HFFc6 (cell line): ENCODE measurements around the gene MPL. TPM values are rescaled to one million over a fixed set of nuclear protein-coding genes. Genes with fewer than 3 reads are reported as not detected.

Source experiments
- DNase-seq: peaks from one replicate; pipeline ENCODE4 v3.0.0-alpha.2; 2018
- H3K27ac Mint-ChIP-seq: 2 replicates; pipeline ENCODE4 v1.8.0; 2020; ENCODE audit warnings: mild to moderate bottlenecking, mixed read lengths
- H3K27me3 Mint-ChIP-seq: 2 replicates; pipeline ENCODE4 v1.8.0; 2021; ENCODE audit warnings: mild to moderate bottlenecking, moderate library complexity, mixed read lengths; ENCODE audit not compliant: insufficient read depth
- H3K36me3 Mint-ChIP-seq: 2 replicates; pipeline ENCODE4 v1.8.0; 2021; ENCODE audit warnings: low read depth, mixed read lengths
- H3K4me1 Mint-ChIP-seq: 2 replicates; pipeline ENCODE4 v1.8.0; 2020; ENCODE audit warnings: low read depth, mixed read lengths
- H3K4me3 Mint-ChIP-seq: 2 replicates; pipeline ENCODE4 v1.8.0; 2020; ENCODE audit warnings: mild to moderate bottlenecking, moderate library complexity, mixed read lengths
- H3K9me3 Mint-ChIP-seq: 2 replicates; pipeline ENCODE4 v1.8.0; 2020; ENCODE audit warnings: mild to moderate bottlenecking, mixed read lengths
- total RNA-seq, 6 experiments: library from RNA; stranded (reverse); fragmentation: NEBNext Ultra II Directional; extraction: Animal tissue kit (Norgen Biotek cat#: 25700); gene quantifications; 2 replicates in 1 of 6; 3 replicates in 5 of 6; pipeline ENCODE4 v1.2.3, GENCODE V29; 2021
- TF ChIP-seq, protein P1 (sequence below): fragments of 200-600 bp; sonication (generic); IDR thresholded peaks from 2 replicates; pipeline ENCODE4 v1.5.0; 2021; ENCODE audit warnings: antibody characterized with exemption, mild to moderate bottlenecking

The MPL gene
- total RNA-seq, 6 experiments from 2014 or later: not detected

DNA sequence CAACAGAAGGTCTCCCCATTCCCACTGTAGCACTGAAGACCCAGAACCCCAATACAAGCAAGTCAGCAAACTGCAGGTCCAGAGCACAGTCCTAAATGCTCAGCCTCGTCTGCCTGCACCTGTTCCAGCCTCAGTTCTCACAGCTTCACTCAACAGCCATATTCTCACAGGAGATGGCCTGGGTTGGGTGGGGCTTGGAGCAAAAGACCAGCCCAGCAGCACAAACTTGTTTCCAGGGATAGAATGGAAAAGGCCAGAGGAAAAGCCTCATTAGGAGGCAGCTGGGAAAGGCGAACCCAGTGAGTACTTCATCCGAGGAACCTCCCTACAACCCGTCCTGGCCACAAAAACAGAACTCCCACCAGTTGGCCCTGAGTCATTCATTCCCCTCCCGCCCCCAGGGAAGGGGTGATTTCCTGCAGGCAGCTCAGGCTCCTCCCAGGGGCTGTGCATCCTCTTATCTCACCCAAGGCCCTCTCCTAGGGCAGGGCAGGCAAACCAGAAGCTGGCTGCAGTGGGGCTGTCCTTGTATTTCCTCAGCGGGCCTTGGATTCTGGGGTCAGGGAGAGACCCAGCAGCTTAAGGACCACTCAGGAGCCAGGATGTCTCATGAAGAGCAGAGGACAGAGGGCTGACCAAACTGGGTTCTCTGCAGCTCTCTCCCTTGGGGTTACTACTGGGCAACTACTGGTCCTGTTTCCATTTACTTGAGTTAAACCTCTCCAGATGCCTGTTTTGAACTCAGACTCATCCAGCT lies 7.4 kb upstream of the MPL start:
- peak; percentile 30 for DNase-seq
- peaks cover 1% of the 10 kb centered on the region for H3K27me3 Mint-ChIP-seq
- peaks cover 12% of the 10 kb centered on the region; the same call in 1 of the 2 replicates for H3K36me3 Mint-ChIP-seq
- no peak overlapping the region for H3K4me3 Mint-ChIP-seq
- H3K9me3 Mint-ChIP-seq: peaks cover 15% of the 10 kb centered on the region
- H3K4me1 Mint-ChIP-seq: peaks cover 22% of the 10 kb centered on the region
- 0 out of 2 replicates have a peak overlapping the region, but pooled peaks have one; percentile 6 for H3K27ac Mint-ChIP-seq
- TF ChIP-seq, protein P1, sequence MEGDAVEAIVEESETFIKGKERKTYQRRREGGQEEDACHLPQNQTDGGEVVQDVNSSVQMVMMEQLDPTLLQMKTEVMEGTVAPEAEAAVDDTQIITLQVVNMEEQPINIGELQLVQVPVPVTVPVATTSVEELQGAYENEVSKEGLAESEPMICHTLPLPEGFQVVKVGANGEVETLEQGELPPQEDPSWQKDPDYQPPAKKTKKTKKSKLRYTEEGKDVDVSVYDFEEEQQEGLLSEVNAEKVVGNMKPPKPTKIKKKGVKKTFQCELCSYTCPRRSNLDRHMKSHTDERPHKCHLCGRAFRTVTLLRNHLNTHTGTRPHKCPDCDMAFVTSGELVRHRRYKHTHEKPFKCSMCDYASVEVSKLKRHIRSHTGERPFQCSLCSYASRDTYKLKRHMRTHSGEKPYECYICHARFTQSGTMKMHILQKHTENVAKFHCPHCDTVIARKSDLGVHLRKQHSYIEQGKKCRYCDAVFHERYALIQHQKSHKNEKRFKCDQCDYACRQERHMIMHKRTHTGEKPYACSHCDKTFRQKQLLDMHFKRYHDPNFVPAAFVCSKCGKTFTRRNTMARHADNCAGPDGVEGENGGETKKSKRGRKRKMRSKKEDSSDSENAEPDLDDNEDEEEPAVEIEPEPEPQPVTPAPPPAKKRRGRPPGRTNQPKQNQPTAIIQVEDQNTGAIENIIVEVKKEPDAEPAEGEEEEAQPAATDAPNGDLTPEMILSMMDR: no peak

DNA sequence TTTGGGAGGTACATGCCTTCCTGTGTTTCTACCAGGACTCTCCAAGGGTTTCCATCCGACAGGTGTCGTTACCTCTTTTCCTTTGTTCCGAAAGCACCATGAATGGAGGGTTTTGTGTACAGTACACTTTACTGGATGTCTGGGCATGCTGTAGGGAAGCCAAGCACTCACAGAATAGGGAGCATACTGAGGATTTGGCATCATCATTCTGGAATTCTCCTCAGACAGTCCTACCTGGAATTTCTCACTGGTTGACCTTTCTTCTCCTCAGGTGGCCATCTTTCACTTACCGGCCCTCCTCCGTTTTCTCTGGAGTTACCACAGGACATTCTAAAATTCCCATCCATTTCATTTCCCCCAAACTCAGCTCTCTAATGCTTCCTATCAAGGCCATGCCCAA lies 5.9 kb upstream of the MPL start:
- TF ChIP-seq, protein P1: no peak
- no peak for DNase-seq
- no peak overlapping the region for H3K27ac Mint-ChIP-seq

DNA sequence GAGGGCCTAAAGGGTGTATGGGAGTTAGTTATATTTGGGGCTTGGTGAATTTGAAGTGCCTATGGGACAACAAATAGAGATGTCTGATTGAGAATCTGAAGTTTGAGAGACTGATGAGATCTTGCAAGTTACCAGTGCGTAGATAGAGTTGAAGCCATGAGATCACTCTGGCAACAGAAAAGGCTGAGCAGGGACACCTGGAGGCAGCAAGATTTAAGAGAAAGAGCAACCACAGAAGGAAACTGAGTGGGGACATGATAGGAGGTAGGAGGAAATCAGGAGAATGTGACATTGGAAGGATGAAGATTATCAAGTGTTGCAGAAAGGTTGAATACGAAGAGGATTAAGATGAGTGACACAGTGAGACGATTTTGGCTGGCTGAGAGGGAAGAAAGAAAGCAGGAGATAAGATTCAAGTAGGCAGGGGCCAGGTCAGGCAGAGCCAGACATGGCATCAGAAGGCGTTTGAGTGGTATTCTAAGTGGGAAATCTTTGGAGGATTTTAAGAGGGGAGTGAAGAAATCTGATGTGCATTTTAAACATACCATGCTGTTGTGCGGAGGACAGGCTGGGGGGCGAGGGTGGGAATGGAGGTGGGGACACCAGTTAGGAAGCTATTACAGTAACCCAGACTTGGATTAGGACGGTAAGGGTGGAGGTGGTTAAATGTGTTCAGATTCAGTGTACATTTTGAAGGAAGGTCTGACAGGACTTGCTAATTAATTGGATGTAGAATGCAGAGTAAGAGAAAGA lies 3.0 kb upstream of the MPL start:
- H3K4me3 Mint-ChIP-seq: no peak overlapping the region

More for the DNA sequence above, 5.9 kb upstream of the MPL start:
- Mint-ChIP-seq H3K4me1 (peaks cover 22% of the 10 kb centered on the region), H3K36me3 (peaks cover 5% of the 10 kb centered on the region; the same call in 1 of the 2 replicates), H3K9me3 (0 out of 2 replicates have a peak, but pooled peaks cover 8% of the 10 kb centered on the region), H3K4me3 (no peak overlapping the region), H3K27me3 (peaks cover 7% of the 10 kb centered on the region)

DNA sequence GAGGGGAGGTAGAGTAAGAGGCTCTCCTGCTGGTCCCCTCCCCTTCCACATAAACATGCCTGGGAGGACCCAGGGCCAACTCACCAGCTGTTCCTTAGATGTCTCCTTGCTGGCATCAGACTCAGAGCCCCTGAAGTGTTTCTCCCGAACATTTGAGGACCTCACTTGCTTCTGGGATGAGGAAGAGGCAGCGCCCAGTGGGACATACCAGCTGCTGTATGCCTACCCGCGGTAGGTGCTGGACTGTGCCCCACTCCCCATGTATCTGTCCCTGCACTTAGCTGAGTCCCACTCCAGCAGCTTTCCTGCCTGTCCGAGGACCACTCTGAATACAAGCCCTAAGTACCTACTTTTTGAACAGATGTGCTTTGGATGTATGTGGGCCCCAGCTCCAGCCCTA lies 383 bp downstream of the MPL start:
- Mint-ChIP-seq H3K4me1 (no peaks in the 10 kb centered on the region), H3K9me3 (no peaks in the 10 kb centered on the region), H3K27me3 (peaks cover 16% of the 10 kb centered on the region), H3K27ac (no peak overlapping the region), H3K36me3 (no peaks in the 10 kb centered on the region), H3K4me3 (no peak overlapping the region)
- TF ChIP-seq, protein P1: no peak
- DNase-seq: no peak

More for the DNA sequence above, 3.0 kb upstream of the MPL start:
- TF ChIP-seq, protein P1: no peak
- Mint-ChIP-seq H3K27me3 (peaks cover 17% of the 10 kb centered on the region), H3K27ac (no peak overlapping the region), H3K4me1 (peaks cover 12% of the 10 kb centered on the region), H3K36me3 (no peaks in the 10 kb centered on the region), H3K9me3 (no peaks in the 10 kb centered on the region)
- no peak for DNase-seq

DNA sequence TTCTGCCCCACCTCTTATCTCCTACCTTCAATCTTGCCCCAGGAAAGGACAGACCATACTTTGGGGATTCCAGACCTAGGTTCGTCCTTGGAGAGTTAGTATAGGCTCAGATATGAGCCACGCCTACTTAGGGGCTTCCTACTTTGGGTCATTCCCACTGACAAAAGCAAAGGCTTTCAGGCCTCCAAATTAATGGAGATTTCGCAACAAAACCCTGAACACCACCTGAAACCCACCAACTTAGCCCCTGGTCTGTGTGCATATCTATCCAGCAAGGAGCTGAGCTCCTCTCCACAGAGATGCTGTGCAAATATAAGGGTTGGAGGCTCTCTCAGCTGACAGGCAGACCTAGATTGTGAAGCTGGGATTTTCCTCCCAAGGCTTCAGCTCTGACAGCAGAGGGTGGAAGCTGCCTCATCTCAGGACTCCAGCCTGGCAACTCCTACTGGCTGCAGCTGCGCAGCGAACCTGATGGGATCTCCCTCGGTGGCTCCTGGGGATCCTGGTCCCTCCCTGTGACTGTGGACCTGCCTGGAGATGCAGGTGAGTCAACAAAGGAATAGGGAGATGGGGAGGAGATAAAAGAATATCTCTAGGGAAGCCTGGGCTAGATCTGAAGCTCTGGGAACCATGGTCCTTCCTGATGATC lies 2.1 kb downstream of the MPL start:
- Mint-ChIP-seq H3K4me3 (no peak overlapping the region), H3K27ac (no peak overlapping the region), H3K27me3 (peaks cover 16% of the 10 kb centered on the region), H3K9me3 (no peaks in the 10 kb centered on the region), H3K4me1 (no peaks in the 10 kb centered on the region), H3K36me3 (no peaks in the 10 kb centered on the region)
- TF ChIP-seq, protein P1: no peak
- no peak for DNase-seq
